Measurements from ENCODE around the gene USP31.

USP31 gene

GRCh38 chr16:23196539-23196938 lies 47.3 kb upstream of the USP31 start:
- ATAC-seq, result no peak
- no peak for TF ChIP-seq ISL1 (CRISPR knock-in tag; IDR thresholded peaks at IDR 0.05)

DNA sequence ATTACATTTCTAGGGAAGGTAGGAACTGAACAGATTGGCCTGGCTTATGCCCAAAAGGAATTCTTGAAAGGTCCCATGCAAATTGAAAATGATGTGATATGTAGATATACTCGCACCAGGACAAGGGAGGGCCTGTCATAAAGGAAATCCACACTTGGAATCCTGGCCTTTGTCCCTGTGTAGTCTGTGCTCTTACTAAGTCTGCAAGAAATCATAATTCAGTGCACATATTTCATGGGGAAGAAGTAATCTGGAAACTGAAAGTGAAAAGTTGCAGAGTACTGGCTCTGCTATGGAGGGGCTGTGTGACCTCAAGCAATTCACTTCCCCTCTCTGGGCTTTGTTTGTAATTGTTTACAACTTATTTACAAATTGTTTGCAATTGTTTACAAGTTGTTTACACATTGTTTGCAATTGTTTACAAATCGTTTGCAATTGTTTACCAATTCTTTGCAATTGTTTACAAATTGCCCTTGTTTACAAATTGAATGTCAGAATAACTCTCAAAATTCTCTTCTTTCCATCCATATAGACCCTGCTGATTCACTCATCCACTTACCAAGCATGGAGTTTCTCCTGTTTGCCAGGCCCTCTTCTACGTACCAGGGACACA lies 46.2 kb upstream of the USP31 start:
- TF ChIP-seq PPARA (CRISPR knock-in tag; IDR thresholded peaks at IDR 0.05; ENCODE audit: borderline replicate concordance) (no peak), ZNF70 (CRISPR knock-in tag; IDR thresholded peaks at IDR 0.05) (peak; percentile 79)
- ATAC-seq, result no peak

- no peak for TF ChIP-seq GLIS3 (CRISPR knock-in tag; IDR thresholded peaks at IDR 0.05)
- no peak for ATAC-seq
Observed at GRCh38 chr16:23194497-23195221, 45.4 kb upstream of the USP31 start.

GRCh38 chr16:23188911-23189310 lies 39.7 kb upstream of the USP31 start:
- ATAC-seq, result no peak
- TF ChIP-seq ARNTL (CRISPR knock-in tag; IDR thresholded peaks at IDR 0.05; ENCODE audit: borderline replicate concordance, low read depth) (no peak), ZNF565 (CRISPR knock-in tag; conservative IDR thresholded peaks at IDR 0.05; ENCODE audit: low read depth) (no peak), RARB (CRISPR knock-in tag; IDR thresholded peaks at IDR 0.05) (no peak), ZNF70 (CRISPR knock-in tag; IDR thresholded peaks at IDR 0.05) (no peak)

DNA sequence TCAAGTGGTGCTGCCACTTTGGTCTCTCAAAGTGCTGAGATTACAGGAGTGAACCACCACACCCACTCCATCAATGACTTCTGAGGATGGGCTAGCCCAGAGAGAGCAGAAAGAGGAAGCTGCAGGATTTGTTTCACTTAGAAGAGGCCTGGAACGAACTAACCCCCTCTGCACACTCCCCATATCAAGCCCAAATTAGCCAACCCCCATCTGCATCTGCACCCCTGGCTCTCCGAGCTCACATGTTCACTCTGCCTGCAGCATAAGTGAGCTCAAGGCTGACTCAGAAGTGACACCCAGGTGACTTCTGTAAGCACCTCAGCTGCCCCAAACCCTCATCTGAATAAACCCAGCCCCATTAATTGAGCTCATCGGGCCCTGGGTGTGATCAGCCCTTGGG lies 38.1 kb upstream of the USP31 start:
- no peak for ATAC-seq
- TF ChIP-seq OSR1 (CRISPR knock-in tag; IDR thresholded peaks at IDR 0.05) (no peak), ESRRG (CRISPR knock-in tag; IDR thresholded peaks at IDR 0.05) (no peak), BACH2 (CRISPR knock-in tag; IDR thresholded peaks at IDR 0.05; ENCODE audit: borderline replicate concordance) (no peak), TCF4 (CRISPR knock-in tag; IDR thresholded peaks at IDR 0.05; ENCODE audit: borderline replicate concordance) (no peak), CSDC2 (CRISPR knock-in tag; IDR thresholded peaks at IDR 0.05) (no peak), RARB (CRISPR knock-in tag; IDR thresholded peaks at IDR 0.05) (no peak), POU6F1 (CRISPR knock-in tag; IDR thresholded peaks at IDR 0.05; ENCODE audit: borderline replicate concordance, low read depth) (no peak), PPARA (CRISPR knock-in tag; IDR thresholded peaks at IDR 0.05; ENCODE audit: borderline replicate concordance) (no peak), ZNF70 (CRISPR knock-in tag; IDR thresholded peaks at IDR 0.05) (no peak), GLIS3 (CRISPR knock-in tag; IDR thresholded peaks at IDR 0.05) (no peak)
- TF ChIP-seq, protein P1, sequence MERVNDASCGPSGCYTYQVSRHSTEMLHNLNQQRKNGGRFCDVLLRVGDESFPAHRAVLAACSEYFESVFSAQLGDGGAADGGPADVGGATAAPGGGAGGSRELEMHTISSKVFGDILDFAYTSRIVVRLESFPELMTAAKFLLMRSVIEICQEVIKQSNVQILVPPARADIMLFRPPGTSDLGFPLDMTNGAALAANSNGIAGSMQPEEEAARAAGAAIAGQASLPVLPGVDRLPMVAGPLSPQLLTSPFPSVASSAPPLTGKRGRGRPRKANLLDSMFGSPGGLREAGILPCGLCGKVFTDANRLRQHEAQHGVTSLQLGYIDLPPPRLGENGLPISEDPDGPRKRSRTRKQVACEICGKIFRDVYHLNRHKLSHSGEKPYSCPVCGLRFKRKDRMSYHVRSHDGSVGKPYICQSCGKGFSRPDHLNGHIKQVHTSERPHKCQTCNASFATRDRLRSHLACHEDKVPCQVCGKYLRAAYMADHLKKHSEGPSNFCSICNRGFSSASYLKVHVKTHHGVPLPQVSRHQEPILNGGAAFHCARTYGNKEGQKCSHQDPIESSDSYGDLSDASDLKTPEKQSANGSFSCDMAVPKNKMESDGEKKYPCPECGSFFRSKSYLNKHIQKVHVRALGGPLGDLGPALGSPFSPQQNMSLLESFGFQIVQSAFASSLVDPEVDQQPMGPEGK (CRISPR knock-in tag; IDR thresholded peaks at IDR 0.05; ENCODE audit: borderline replicate concordance), result no peak
- TF ChIP-seq, protein P2, sequence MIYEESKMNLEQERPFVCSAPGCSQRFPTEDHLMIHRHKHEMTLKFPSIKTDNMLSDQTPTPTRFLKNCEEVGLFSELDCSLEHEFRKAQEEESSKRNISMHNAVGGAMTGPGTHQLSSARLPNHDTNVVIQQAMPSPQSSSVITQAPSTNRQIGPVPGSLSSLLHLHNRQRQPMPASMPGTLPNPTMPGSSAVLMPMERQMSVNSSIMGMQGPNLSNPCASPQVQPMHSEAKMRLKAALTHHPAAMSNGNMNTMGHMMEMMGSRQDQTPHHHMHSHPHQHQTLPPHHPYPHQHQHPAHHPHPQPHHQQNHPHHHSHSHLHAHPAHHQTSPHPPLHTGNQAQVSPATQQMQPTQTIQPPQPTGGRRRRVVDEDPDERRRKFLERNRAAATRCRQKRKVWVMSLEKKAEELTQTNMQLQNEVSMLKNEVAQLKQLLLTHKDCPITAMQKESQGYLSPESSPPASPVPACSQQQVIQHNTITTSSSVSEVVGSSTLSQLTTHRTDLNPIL (CRISPR knock-in tag; IDR thresholded peaks at IDR 0.05; ENCODE audit: low read depth), result no peak

- TF ChIP-seq ZC3H10 (CRISPR knock-in tag; IDR thresholded peaks at IDR 0.05) (no peak), CSDC2 (CRISPR knock-in tag; IDR thresholded peaks at IDR 0.05) (no peak), SNAI2 (CRISPR knock-in tag; IDR thresholded peaks at IDR 0.05) (no peak), BACH2 (CRISPR knock-in tag; IDR thresholded peaks at IDR 0.05; ENCODE audit: borderline replicate concordance) (no peak), TOX (CRISPR knock-in tag; IDR thresholded peaks at IDR 0.05; ENCODE audit: borderline replicate concordance) (no peak), PPARA (CRISPR knock-in tag; IDR thresholded peaks at IDR 0.05; ENCODE audit: borderline replicate concordance) (no peak), ZFP30 (CRISPR knock-in tag; IDR thresholded peaks at IDR 0.05) (no peak), ZNF70 (CRISPR knock-in tag; IDR thresholded peaks at IDR 0.05) (no peak), POU6F1 (CRISPR knock-in tag; IDR thresholded peaks at IDR 0.05; ENCODE audit: borderline replicate concordance, low read depth) (no peak)
- TF ChIP-seq, protein P1 (CRISPR knock-in tag; IDR thresholded peaks at IDR 0.05; ENCODE audit: borderline replicate concordance), result no peak
- TF ChIP-seq, protein P2 (CRISPR knock-in tag; IDR thresholded peaks at IDR 0.05; ENCODE audit: low read depth), result no peak
- ATAC-seq, result no peak
Observed at GRCh38 chr16:23186171-23186570, 36.9 kb upstream of the USP31 start.

Measured in SK-N-SH treated with all-trans-retinoic acid at 6 μM for 48 hours (cell line).